Measurements from ENCODE around the gene AMH. TPM values are rescaled to one million over a fixed set of nuclear protein-coding genes. Genes with fewer than 3 reads are reported as not detected.

AMH gene
- total RNA-seq, 1 donor from 2014 or later = 16.4 TPM

DNA sequence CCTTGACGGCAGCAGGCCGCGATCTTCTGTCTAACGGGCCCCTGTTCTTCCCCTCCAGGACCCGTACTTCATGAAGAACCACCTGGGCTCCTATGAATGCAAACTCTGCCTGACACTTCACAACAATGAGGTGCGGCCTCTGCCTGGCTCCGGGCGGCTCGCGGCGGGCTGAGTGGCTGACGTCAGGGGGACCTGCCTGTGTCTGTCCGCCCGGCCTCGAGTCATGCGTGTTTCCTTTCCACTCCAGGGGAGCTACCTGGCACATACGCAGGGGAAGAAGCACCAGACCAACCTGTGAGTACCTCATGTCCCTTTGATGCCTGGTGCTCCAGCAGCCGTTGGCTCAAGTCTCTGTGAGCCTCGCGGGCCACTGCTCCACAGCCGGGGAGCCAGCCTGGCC, 4.6 kb upstream of the AMH start:
- Mint-ChIP-seq H3K4me3 (ENCODE audit: unreplicated experiment) (no peak overlapping the region), H3K27ac (ENCODE audit: unreplicated experiment) (no peak overlapping the region), H3K27me3 (ENCODE audit: unreplicated experiment) (no peaks in the 10 kb centered on the region), H3K36me3 (ENCODE audit: unreplicated experiment) (peaks cover 11% of the 10 kb centered on the region), H3K4me1 (ENCODE audit: unreplicated experiment) (peaks cover 31% of the 10 kb centered on the region), H3K9me3 (ENCODE audit: unreplicated experiment) (no peaks in the 10 kb centered on the region)
- TF ChIP-seq, protein P1, sequence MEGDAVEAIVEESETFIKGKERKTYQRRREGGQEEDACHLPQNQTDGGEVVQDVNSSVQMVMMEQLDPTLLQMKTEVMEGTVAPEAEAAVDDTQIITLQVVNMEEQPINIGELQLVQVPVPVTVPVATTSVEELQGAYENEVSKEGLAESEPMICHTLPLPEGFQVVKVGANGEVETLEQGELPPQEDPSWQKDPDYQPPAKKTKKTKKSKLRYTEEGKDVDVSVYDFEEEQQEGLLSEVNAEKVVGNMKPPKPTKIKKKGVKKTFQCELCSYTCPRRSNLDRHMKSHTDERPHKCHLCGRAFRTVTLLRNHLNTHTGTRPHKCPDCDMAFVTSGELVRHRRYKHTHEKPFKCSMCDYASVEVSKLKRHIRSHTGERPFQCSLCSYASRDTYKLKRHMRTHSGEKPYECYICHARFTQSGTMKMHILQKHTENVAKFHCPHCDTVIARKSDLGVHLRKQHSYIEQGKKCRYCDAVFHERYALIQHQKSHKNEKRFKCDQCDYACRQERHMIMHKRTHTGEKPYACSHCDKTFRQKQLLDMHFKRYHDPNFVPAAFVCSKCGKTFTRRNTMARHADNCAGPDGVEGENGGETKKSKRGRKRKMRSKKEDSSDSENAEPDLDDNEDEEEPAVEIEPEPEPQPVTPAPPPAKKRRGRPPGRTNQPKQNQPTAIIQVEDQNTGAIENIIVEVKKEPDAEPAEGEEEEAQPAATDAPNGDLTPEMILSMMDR (IDR thresholded peaks at IDR 0.05) = no peak
- no peak for DNase-seq (ENCODE audit: extremely low spot score, unreplicated experiment)

DNA sequence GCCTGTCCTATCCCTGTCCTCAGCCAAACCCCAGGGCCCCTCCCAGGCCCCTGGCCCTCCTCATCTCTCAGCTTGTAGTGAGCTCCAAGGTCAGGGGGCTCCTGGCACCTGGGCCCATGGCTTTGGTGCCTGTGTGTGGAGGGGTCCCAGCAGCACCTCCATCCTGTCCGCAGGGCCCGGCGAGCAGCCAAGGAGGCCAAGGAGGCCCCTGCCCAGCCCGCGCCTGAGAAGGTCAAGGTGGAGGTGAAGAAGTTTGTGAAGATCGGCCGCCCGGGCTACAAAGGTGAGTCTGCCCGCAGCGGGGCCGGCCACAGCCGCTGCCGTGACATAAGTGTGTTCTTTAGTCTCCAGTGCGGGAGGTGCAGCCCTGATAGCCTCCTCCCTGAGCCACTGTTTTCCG, 3.9 kb upstream of the AMH start:
- Mint-ChIP-seq H3K27ac (ENCODE audit: unreplicated experiment) (no peak overlapping the region), H3K4me1 (ENCODE audit: unreplicated experiment) (peaks cover 25% of the 10 kb centered on the region), H3K9me3 (ENCODE audit: unreplicated experiment) (no peaks in the 10 kb centered on the region), H3K36me3 (ENCODE audit: unreplicated experiment) (peaks cover 10% of the 10 kb centered on the region), H3K27me3 (ENCODE audit: unreplicated experiment) (no peaks in the 10 kb centered on the region), H3K4me3 (ENCODE audit: unreplicated experiment) (no peak overlapping the region)
- TF ChIP-seq, protein P1 (IDR thresholded peaks at IDR 0.05) = no peak
- DNase-seq (ENCODE audit: extremely low spot score, unreplicated experiment) = no peak

DNA sequence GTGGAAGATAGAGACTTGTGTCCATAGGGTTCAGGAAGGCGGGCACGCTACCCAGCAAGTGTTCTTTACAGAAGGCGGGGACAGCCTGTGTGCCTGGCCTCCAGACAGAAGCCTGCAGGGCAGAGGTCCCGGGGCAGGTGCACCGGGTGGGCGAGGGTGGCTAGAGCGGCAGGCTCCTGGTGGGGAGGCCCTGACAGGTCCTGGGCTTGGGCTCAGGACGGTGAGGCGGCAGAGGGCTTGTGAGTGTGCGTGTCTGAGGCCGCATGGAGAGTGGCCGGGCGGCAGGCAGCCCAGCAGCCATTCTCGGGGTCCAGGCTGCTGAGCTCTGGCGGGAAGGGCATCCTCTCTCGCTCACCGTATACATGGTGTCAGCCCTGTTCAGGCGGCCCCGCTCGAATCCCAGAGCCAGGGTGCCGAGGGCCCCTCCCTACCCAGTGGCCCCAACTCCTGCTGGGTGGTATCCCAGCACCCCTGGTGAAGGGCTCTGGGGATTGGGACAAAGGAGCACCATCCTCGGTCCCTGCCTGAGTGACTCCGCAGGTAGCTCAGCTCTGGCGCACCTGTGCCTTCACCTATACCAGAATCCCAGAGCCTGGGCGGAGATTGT, 3.0 kb upstream of the AMH start:
- Mint-ChIP-seq H3K4me3 (ENCODE audit: unreplicated experiment) (no peak overlapping the region), H3K27ac (ENCODE audit: unreplicated experiment) (no peak overlapping the region), H3K27me3 (ENCODE audit: unreplicated experiment) (no peaks in the 10 kb centered on the region), H3K9me3 (ENCODE audit: unreplicated experiment) (no peaks in the 10 kb centered on the region), H3K36me3 (ENCODE audit: unreplicated experiment) (peaks cover 10% of the 10 kb centered on the region), H3K4me1 (ENCODE audit: unreplicated experiment) (peaks cover 16% of the 10 kb centered on the region)
- no peak for DNase-seq (ENCODE audit: extremely low spot score, unreplicated experiment)
- TF ChIP-seq, protein P1 (IDR thresholded peaks at IDR 0.05) = no peak

DNA sequence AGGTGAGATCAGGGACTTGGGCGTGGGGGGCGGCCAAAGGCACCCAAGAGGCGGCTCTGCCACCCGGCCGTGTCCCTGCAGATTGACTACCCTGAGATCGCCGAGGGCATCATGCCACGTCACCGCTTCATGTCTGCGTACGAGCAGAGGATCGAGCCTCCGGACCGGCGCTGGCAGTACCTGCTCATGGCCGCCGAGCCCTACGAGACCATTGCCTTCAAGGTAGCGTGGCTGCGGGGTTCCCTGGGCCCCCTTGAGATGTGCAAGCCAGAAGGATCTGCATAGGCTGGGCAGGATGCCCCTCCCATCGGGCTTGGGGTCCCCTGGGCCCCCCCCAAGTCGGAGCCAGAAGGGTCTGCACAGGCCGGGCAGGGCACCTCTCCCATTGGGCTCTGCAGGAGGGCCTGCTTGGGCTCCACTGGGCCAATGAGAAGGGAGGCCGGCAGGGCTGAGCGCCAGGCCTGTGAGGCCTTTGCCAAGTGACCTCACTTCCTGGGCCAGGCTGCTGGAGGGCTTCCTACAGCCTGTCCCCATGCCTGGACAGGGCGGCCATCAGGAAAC, 2.2 kb upstream of the AMH start:
- Mint-ChIP-seq H3K27ac (ENCODE audit: unreplicated experiment) (no peak overlapping the region), H3K4me1 (ENCODE audit: unreplicated experiment) (peaks cover 9% of the 10 kb centered on the region)

DNA sequence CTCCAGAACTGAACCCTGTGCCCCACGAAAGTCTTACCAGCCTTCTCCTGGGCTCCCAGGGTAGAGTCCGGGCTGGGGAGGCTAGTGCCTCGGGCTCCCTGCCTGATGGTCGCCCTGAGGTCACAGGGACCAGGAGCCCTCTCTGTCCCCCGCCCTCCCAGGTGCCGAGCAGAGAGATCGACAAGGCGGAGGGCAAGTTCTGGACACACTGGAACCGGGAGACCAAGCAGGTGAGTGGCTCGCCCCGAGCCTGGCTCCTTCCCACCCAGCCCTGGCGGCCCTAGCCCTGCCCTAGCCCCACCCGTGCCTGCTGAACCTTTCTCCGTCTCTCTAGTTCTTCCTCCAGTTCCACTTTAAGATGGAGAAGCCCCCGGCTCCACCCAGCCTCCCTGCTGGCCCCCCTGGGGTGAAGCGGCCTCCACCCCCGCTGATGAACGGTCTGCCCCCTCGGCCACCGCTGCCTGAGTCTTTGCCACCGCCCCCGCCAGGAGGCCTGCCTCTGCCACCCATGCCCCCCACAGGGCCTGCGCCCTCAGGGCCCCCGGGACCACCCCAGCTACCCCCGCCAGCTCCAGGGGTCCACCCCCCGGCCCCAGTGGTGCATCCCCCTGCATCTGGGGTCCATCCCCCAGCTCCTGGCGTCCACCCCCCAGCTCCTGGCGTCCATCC, 1.6 kb upstream of the AMH start:
- no peaks in the 10 kb centered on the region for H3K27me3 Mint-ChIP-seq (ENCODE audit: unreplicated experiment)
- no peak overlapping the region for H3K4me3 Mint-ChIP-seq (ENCODE audit: unreplicated experiment)
- no peak for DNase-seq (ENCODE audit: extremely low spot score, unreplicated experiment)
- H3K9me3 Mint-ChIP-seq (ENCODE audit: unreplicated experiment) = no peaks in the 10 kb centered on the region
- H3K4me1 Mint-ChIP-seq (ENCODE audit: unreplicated experiment) = peaks cover 6% of the 10 kb centered on the region
- TF ChIP-seq, protein P1 (IDR thresholded peaks at IDR 0.05) = no peak
- H3K36me3 Mint-ChIP-seq (ENCODE audit: unreplicated experiment) = peaks cover 10% of the 10 kb centered on the region
- H3K27ac Mint-ChIP-seq (ENCODE audit: unreplicated experiment) = no peak overlapping the region

More for the DNA sequence above, 2.2 kb upstream of the AMH start:
- Mint-ChIP-seq H3K36me3 (ENCODE audit: unreplicated experiment) (peaks cover 10% of the 10 kb centered on the region), H3K4me3 (ENCODE audit: unreplicated experiment) (no peak overlapping the region), H3K27me3 (ENCODE audit: unreplicated experiment) (no peaks in the 10 kb centered on the region), H3K9me3 (ENCODE audit: unreplicated experiment) (no peaks in the 10 kb centered on the region)
- TF ChIP-seq, protein P1 (IDR thresholded peaks at IDR 0.05) = no peak
- DNase-seq (ENCODE audit: extremely low spot score, unreplicated experiment) = no peak

Measured in osteocyte (in vitro differentiated cells).